ENCODE results near the gene BIRC5. TPM values are rescaled to one million over a fixed set of nuclear protein-coding genes. Genes with fewer than 3 reads are reported as not detected.

BIRC5 gene
- total and polyA plus RNA-seq, 8 donors, result 3.4 to 10.5 (median 6.4) TPM; not detected in 1

DNA sequence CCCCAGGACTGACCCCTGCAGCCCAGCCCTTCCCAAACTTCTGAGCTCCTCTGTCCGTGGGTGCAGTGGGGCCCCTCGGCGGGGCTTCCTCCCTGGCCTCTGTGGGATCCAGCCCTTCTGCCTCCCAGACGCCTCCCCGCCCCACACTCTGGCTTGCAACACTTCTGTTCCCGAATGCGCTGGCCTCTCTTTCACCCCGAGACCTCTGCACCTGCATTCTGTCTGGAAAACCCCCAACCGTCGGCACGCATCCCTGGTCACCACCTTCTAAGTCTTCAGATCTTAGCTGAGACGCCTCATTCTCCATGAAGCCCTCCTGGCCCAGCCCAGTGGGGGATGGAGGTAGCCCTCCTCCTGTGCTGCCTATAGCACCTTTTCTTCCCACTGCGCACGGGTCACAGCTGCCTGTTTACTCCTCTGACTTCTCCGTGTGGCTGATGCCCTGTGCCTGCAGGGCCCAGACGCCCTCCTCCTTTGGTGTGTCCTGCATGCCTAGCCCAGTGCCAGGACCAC lies 43.8 kb downstream of the BIRC5 start:
- no peak overlapping the region for H3K4me3 ChIP-seq
- peaks cover 0 to 16% (median 0%) of the 10 kb centered on the region in 3 donors for H3K27me3 ChIP-seq
- no peaks in the 10 kb centered on the region for H3K9me3 ChIP-seq
- WGBS, 5 donors, result 42 to 51% (median 45%) methylated on average over 16 of the region's 16 CpGs
- H3K4me1 ChIP-seq, result peaks cover 21 to 56% (median 33%) of the 10 kb centered on the region in 4 donors
- TF ChIP-seq, protein P1, sequence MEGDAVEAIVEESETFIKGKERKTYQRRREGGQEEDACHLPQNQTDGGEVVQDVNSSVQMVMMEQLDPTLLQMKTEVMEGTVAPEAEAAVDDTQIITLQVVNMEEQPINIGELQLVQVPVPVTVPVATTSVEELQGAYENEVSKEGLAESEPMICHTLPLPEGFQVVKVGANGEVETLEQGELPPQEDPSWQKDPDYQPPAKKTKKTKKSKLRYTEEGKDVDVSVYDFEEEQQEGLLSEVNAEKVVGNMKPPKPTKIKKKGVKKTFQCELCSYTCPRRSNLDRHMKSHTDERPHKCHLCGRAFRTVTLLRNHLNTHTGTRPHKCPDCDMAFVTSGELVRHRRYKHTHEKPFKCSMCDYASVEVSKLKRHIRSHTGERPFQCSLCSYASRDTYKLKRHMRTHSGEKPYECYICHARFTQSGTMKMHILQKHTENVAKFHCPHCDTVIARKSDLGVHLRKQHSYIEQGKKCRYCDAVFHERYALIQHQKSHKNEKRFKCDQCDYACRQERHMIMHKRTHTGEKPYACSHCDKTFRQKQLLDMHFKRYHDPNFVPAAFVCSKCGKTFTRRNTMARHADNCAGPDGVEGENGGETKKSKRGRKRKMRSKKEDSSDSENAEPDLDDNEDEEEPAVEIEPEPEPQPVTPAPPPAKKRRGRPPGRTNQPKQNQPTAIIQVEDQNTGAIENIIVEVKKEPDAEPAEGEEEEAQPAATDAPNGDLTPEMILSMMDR (IDR thresholded peaks at IDR 0.05), result no peak
- TF ChIP-seq POLR2AphosphoS5 (IDR thresholded peaks at IDR 0.05) (no peak), POLR2A (IDR thresholded peaks at IDR 0.05) (no peak), EP300 (IDR thresholded peaks at IDR 0.05) (no peak)
- intact Hi-C loops (cut with DNase I; ENCODE audit: low total_unique reads), result loop anchor here (5.0 kb wide), 1 partner anchor 146 kb away; no protein-coding TSS in a partner anchor
- peak; percentile 38 to 59 for DNase-seq
- no peaks in the 10 kb centered on the region for H3K36me3 ChIP-seq
- H3K27ac ChIP-seq, result peak overlapping the region in 4 of 5 donors; percentile 44 to 81 (median 66)

DNA sequence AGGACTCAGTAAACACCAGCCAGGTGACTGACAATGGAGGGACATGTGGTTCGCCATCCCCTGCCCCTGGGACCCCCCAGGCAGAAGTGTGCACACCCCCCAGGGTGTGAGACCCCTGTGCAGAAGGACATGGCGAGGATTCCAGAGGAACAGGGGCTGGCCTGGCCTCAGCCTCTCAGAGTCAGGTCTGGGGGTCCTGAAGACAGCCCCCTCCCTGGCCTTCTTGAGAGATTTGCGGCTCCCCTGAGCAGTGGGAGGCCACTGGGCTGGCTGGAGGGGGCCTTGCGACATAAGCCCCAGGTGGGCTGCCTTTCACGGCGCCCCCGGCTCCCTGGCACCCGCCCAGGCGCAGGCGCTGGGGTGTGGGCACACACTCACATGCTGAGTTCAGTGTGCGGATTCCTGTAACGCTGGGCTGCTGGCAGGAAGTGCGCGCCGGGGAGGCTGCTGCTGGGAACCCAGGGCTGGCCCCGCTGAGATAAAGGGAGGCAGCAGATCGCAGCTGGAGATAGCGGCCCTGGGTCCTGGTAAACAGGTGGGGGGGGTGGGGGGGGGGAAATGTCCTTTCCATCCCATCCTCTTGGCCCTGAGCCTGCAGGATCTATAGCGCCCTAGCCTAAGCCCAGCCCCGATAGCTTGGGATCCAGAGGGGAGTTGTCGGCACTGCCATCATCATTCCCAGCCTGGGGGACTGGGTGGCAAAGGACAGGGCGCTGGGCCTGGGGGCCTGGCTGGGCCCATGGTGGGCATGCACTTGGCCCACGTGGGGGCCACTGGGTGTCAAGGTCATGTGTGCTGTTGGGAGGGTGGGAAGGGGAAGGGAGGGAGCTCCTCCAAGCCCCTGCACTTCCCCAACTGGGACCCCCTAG lies 44.5 kb downstream of the BIRC5 start:
- WGBS, 5 donors, result 24 to 52% (median 24%) methylated on average over 9 to 23 of the region's 23 CpGs
- Histone ChIP-seq H3K27ac (peak overlapping the region in 4 of 5 donors; percentile 44 to 81 (median 66)), H3K36me3 (no peaks in the 10 kb centered on the region), H3K27me3 (peaks cover 0 to 16% (median 0%) of the 10 kb centered on the region in 3 donors), H3K4me3 (peak overlapping the region in 1 of 4 donors; percentile 16), H3K9me3 (no peaks in the 10 kb centered on the region), H3K4me1 (peaks cover 18 to 56% (median 34%) of the 10 kb centered on the region in 4 donors)
- intact Hi-C loops (cut with DNase I; ENCODE audit: low total_unique reads), result loop anchor here (5.0 kb wide), 1 partner anchor 146 kb away; no protein-coding TSS in a partner anchor
- TF ChIP-seq POLR2AphosphoS5 (IDR thresholded peaks at IDR 0.05) (peak in 2 of 3 donors; percentile 6 to 60), EP300 (IDR thresholded peaks at IDR 0.05) (no peak)
- DNase-seq, result peak; percentile 63 to 82

DNA sequence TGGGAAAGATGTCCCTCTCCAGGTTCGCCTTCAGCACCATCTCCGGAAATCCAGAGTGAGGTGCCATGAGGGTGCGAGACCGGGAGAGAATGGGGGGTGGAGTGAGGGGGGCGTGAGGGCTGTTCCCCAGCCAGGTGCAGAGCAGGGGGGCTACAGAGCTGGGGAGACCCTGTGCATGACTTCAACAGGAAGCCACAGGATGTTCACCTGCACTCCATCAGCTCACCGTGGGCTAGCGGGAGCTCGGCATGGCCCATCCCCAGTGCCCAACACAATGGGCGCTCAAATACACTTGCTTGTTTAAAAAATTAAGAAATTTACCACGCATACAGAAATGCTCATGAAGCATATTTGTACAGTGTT lies 45.1 kb downstream of the BIRC5 start:
- no peak overlapping the region for H3K4me3 ChIP-seq
- no peaks in the 10 kb centered on the region for H3K36me3 ChIP-seq
- DNase-seq, result no peak
- intact Hi-C loops (cut with DNase I; ENCODE audit: low total_unique reads), result loop anchor here (5.0 kb wide), 1 partner anchor 147 kb away; no protein-coding TSS in a partner anchor
- WGBS, 5 donors, result 74 to 86% (median 80%) methylated on average over 10 of the region's 10 CpGs
- H3K27me3 ChIP-seq, result peaks cover 0 to 16% (median 0%) of the 10 kb centered on the region in 3 donors
- H3K9me3 ChIP-seq, result no peaks in the 10 kb centered on the region
- H3K27ac ChIP-seq, result peak overlapping the region in 2 of 5 donors; percentile 80 to 81
- H3K4me1 ChIP-seq, result peaks cover 14 to 57% (median 32%) of the 10 kb centered on the region in 4 donors
- TF ChIP-seq POLR2A (IDR thresholded peaks at IDR 0.05) (no peak), EP300 (IDR thresholded peaks at IDR 0.05) (no peak), POLR2AphosphoS5 (IDR thresholded peaks at IDR 0.05) (no peak)
- TF ChIP-seq, protein P1 (IDR thresholded peaks at IDR 0.05), result no peak

DNA sequence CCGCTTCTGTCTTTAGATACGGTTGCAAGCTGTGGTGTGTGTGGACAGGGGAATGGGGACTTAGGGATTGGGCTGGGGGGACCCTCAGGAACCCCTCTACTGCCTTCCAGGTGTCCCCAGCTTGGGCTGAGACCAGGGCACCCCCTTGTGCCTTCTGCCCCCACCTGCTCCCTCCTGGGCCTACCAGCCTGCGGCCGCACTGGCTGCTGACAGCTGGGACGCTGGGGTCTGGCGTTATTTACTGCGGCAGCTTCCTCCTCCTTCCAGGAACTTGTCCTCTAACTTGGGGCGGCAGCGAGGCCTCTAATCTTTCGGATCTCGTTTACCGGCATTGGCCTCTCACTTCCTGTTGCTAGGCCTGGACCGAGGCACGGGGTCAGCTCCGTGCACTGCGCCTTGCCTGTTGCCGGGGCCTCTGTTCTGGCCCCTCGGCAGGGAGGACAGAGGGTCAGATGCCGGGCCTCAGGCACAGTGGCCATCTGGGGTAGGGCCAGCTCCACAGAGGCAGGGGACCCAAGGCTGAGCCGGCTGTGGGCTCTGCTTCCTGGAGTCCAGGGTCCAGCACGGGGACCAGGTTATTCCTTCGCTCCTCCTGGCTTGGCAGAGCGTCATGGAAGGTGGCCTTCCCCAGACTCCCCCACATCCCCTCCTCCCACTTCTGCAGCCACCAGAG lies 49.1 kb downstream of the BIRC5 start:
- intact Hi-C loops (cut with DNase I; ENCODE audit: low total_unique reads), result no loop called here
- H3K9me3 ChIP-seq, result no peaks in the 10 kb centered on the region
- TF ChIP-seq, protein P1 (IDR thresholded peaks at IDR 0.05), result no peak
- TF ChIP-seq POLR2AphosphoS5 (IDR thresholded peaks at IDR 0.05), result peak in 1 of 3 donors; percentile 85
- TF ChIP-seq POLR2A (IDR thresholded peaks at IDR 0.05), result no peak
- no peak for TF ChIP-seq EP300 (IDR thresholded peaks at IDR 0.05)
- no peak overlapping the region for H3K4me3 ChIP-seq
- no peaks in the 10 kb centered on the region for H3K36me3 ChIP-seq
- peaks cover 0 to 12% (median 0%) of the 10 kb centered on the region in 3 donors for H3K27me3 ChIP-seq
- WGBS, 5 donors, result 29 to 58% (median 35%) methylated on average over 10 to 23 of the region's 23 CpGs
- H3K4me1 ChIP-seq, result peaks cover 20 to 48% (median 35%) of the 10 kb centered on the region in 4 donors
- DNase-seq, result peak; percentile 75 to 84
- H3K27ac ChIP-seq, result peak overlapping the region in 4 of 5 donors; percentile 62 to 83 (median 74)

Data from stomach (tissue), 9 donors.